ENCODE data around the gene ZNF221.

GRCh38 chr19:43934055-43934984 lies 16.7 kb upstream of the ZNF221 start:
- TF ChIP-seq, protein P1, sequence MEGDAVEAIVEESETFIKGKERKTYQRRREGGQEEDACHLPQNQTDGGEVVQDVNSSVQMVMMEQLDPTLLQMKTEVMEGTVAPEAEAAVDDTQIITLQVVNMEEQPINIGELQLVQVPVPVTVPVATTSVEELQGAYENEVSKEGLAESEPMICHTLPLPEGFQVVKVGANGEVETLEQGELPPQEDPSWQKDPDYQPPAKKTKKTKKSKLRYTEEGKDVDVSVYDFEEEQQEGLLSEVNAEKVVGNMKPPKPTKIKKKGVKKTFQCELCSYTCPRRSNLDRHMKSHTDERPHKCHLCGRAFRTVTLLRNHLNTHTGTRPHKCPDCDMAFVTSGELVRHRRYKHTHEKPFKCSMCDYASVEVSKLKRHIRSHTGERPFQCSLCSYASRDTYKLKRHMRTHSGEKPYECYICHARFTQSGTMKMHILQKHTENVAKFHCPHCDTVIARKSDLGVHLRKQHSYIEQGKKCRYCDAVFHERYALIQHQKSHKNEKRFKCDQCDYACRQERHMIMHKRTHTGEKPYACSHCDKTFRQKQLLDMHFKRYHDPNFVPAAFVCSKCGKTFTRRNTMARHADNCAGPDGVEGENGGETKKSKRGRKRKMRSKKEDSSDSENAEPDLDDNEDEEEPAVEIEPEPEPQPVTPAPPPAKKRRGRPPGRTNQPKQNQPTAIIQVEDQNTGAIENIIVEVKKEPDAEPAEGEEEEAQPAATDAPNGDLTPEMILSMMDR (IDR thresholded peaks at IDR 0.05; ENCODE audit: low read depth, low read length, missing input control) = no peak
- no peak for TF ChIP-seq RXRA (IDR thresholded peaks at IDR 0.05)
- TF ChIP-seq JUND (IDR thresholded peaks at IDR 0.05) = no peak
- TF ChIP-seq EGR1 (IDR thresholded peaks at IDR 0.05; ENCODE audit: low read depth in 2 of 2) = no peak
- no peak for TF ChIP-seq REST (IDR thresholded peaks at IDR 0.05)
- TF ChIP-seq YY1 (IDR thresholded peaks at IDR 0.05) = no peak
- TF ChIP-seq HNF4G (IDR thresholded peaks at IDR 0.05) = no peak
- TF ChIP-seq, protein P2, sequence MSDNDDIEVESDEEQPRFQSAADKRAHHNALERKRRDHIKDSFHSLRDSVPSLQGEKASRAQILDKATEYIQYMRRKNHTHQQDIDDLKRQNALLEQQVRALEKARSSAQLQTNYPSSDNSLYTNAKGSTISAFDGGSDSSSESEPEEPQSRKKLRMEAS (IDR thresholded peaks at IDR 0.05) = no peak
- no peak for TF ChIP-seq TAF1 (conservative IDR thresholded peaks at IDR 0.05)
- TF ChIP-seq GABPA (IDR thresholded peaks at IDR 0.05 in 1 of 2, conservative IDR thresholded peaks at IDR 0.05 in 1 of 2) = no peak
- TF ChIP-seq HNF4A (conservative IDR thresholded peaks at IDR 0.05) = no peak

Data from liver (tissue), 3 donors.